Muscle layer of duodenum (tissue), 2 donors: Measurements from ENCODE around the gene DTNB.
A peak's percentile ranks its signal among the peaks of the same experiment; 100 is the strongest.
"Not testable (repeated sequence)": the region's sequence is repeated elsewhere in the genome, so short reads cannot be mapped to it uniquely, and the experiment has no call there.

Experiments
- H3K27ac ChIP-seq: one replicate; pipeline ENCODE4 v1.7.0; 2013; ENCODE audit warnings: mild to moderate bottlenecking, low read length
- H3K27me3 ChIP-seq: one replicate; pipeline ENCODE4 v1.7.0; 2013; ENCODE audit warnings: low read depth, mild to moderate bottlenecking, control low read depth, low read length
- H3K36me3 ChIP-seq, 2 donors: one replicate each; pipeline ENCODE4 v1.7.0; 2013; ENCODE audit warnings: low read length in 2 of 2, control low read depth in 1 of 2, mild to moderate bottlenecking in 1 of 2; ENCODE audit not compliant: insufficient read depth in 2 of 2, control insufficient read depth in 1 of 2
- H3K4me1 ChIP-seq, 2 donors: one replicate each; pipeline ENCODE4 v1.7.0; 2013; ENCODE audit warnings: low read length in 2 of 2, mild to moderate bottlenecking in 2 of 2, control low read depth in 1 of 2, moderate library complexity in 1 of 2; ENCODE audit not compliant: insufficient read depth in 2 of 2, control insufficient read depth in 1 of 2
- H3K4me3 ChIP-seq, 2 donors: one replicate each; pipeline ENCODE4 v1.7.0; 2013; ENCODE audit warnings: low read length in 2 of 2, low read depth in 1 of 2, mild to moderate bottlenecking in 1 of 2
- H3K9me3 ChIP-seq, 2 donors: one replicate each; pipeline ENCODE4 v1.7.0; 2013; ENCODE audit warnings: low read length in 2 of 2, control low read depth in 1 of 2, mild to moderate bottlenecking in 1 of 2; ENCODE audit not compliant: control insufficient read depth in 1 of 2
- donor health status: healthy.

DTNB gene

DNA sequence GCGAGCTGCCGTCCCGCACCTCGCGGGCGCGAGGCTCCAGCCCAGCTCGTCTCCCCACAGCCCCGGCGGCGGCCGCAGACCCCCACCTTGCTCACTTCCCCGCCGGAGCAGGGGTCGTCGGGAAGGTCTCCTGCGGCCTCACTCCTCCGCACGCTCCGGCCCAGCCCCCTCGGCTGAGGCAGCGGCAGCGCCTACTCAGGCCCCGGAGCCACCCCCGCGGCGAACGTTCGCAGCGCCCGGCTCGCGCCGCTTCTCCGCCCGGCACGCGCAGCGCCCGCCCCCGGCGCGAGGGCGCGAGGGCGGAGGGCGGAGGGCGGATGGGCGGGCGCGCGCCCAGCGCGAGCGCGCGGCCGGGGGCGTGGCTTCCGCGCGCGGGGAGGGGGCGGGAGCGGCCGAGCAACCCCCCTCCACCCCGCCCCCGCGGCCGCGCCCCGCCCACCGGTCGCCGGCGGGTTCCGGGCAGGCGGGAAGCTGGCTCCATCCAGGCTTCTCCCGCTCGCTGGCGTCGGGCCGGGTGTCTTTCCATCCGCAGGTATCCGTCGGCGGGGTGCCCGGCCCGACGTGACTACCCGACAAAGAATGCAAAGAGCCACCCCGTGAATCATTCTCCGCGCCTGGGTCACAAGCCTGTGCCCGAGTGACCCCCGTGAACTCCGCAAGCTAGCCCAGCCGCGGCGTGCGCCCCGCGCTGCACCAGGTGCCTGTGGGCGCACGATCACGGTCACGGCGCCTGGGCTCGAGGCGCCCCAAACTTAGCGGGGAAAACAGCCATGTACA is at the start of gene DTNB:
DTNB (minus strand) TSS at position 278 of the 777 bp plus-strand sequence. CDS start 20,917 bp downstream, outside the sequence.
- no peaks in the 10 kb centered on the region for H3K27me3 ChIP-seq
- no peaks in the 10 kb centered on the region for H3K9me3 ChIP-seq
- H3K4me3 ChIP-seq, result peak within 1 kb of the TSS; percentile 69 to 78
- H3K27ac ChIP-seq, result no peak within 1 kb of the TSS
- no peaks in the 10 kb centered on the region for H3K36me3 ChIP-seq
- H3K4me1 ChIP-seq, result peaks cover 5 to 11% of the 10 kb centered on the region in 2 donors

DNA sequence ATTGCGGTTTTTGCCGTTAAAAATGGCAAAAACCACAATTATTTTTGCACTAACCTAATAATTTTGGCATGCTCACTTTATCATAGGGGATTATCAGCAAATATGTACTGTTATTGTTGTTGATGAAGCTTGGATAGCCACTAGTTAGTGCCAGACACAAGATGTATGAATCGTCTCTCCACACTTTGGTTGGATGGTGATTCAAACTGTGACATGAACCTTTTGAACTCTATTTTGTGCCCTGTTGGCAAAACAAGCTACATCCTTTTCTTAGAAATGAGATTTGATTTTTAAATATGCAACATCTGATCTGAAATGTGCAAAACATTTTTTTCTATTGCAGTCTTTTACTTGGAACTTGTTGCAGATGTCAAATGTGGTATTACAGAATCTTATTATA is 48.8 kb upstream of the DTNB start:
- Histone ChIP-seq H3K4me3 (no peak overlapping the region), H3K36me3 (no peaks in the 10 kb centered on the region), H3K27me3 (no peaks in the 10 kb centered on the region), H3K27ac (no peak overlapping the region), H3K9me3 (no peaks in the 10 kb centered on the region), H3K4me1 (no peaks in the 10 kb centered on the region)

DNA sequence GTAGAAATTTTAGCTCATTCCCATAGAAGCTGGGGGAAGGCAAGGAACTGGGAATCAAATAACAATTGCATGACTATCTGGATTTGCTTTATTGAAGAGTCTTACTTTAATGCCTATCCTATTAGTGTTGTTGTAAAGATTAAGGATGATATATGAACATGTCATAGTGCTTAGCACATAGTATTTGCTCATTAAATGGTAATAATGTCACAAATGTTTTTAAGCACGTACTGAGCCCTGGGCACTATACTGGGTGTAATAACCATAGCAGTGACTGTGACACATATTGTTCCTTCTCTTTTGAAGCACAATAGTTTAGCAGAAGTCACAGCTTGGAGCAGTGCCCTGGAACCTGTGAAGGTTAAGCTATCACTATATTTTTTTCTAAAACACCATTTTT is 47.2 kb upstream of the DTNB start:
- no peaks in the 10 kb centered on the region for H3K27me3 ChIP-seq
- no peak overlapping the region for H3K27ac ChIP-seq
- H3K4me3 ChIP-seq, result no peak overlapping the region
- H3K4me1 ChIP-seq, result no peaks in the 10 kb centered on the region
- H3K36me3 ChIP-seq, result no peaks in the 10 kb centered on the region
- H3K9me3 ChIP-seq, result no peaks in the 10 kb centered on the region

DNA sequence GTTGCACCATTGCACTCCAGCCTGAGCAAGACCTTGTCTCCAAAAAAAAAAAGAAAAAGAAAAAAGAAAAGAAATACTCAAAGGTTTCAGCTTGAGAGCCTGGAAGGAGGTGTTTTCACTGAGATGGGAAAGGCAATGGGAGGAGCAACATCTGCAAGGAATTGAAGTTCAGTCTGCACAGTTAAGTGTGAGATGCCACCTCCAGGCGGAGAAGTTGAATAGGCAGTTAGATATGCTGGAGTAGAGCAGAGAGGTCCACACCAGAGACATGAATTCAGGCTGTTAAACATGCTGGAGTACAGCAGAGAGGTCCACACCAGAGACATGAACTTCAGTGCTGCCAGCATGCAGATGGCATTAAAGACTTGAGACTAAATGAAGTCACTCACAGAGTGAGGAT is 41.4 kb upstream of the DTNB start:
- no peaks in the 10 kb centered on the region for H3K36me3 ChIP-seq
- H3K4me3 ChIP-seq, result no peak overlapping the region

DNA sequence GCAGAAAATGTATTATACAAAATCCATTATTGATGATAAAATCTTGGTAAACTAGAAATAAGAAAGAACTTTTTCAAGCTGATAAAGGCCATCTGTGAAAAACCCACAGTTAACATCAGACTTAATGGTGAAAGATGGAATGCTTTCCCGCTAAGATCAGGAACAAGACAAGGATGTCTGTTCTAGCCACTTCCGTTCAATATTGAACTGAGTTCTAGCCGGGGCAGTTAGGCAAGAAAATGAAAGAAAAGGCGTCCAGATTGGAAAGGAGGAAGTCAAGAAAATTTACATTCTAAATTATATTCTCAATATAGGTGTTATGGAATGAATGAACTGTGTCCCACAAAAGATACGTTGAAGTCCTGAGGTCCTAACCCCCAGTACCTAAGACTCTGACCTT is 39.1 kb upstream of the DTNB start:
- Histone ChIP-seq H3K27me3 (no peaks in the 10 kb centered on the region), H3K4me3 (no peak overlapping the region), H3K9me3 (no peaks in the 10 kb centered on the region), H3K27ac (no peak overlapping the region), H3K4me1 (no peaks in the 10 kb centered on the region), H3K36me3 (no peaks in the 10 kb centered on the region)

More for the DNA sequence above, 41.4 kb upstream of the DTNB start:
- Histone ChIP-seq H3K9me3 (no peaks in the 10 kb centered on the region), H3K27ac (no peak overlapping the region), H3K27me3 (no peaks in the 10 kb centered on the region), H3K4me1 (no peaks in the 10 kb centered on the region)

DNA sequence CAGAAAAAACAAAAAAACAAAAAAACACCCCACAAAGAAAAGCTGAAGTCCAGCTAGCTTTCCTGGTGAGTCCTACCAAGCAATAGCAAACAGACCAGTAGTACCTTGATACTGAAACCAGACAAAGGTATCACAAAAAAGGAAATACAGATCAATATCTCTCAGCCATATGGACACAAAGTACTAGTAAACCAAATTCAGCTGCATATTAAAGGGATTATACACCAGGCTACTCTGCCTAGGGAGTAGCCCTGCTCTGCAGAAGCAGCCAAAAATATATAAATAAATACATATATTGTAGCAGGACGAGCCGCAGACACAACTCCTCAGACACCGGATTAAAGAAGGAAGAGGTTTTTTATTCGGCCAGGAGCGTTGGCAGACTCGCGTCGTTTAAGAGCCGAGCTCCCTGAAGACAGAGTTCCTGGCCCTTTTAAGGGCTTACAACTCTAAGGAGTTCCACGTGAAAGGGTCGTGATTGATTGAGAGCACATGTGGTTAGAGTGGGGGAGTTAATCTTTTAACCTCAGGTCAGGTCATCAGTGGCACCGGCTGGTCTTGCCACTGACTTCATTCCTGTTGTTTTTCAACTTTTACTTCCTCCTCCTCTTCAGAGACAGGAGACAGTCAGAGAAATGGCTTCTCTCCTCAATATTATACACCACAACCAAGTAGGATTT is 38.4 kb upstream of the DTNB start:
- peak overlapping the region in 1 of 2 donors; percentile 11 for H3K4me3 ChIP-seq
- no peaks in the 10 kb centered on the region for H3K4me1 ChIP-seq
- no peaks in the 10 kb centered on the region for H3K9me3 ChIP-seq

DNA sequence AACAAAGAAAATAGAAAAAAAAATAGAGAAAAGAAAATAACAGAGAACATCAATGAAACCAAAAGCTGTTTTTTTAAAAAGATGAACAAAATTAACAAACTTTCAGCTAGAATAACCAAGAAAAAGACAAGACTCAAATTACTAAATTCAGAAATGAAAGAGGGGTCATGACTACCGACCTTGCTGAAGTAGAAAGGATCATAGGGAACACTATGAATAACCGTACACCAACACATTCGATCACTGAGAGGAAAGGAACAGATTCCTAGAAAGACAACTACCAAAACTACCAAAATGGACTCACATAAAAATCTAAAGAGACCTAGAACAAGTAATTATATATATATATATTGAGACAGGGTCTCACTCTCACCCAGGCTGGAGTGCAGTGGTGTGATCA is 37.4 kb upstream of the DTNB start:
- no peak overlapping the region for H3K27ac ChIP-seq
- H3K4me1 ChIP-seq, result no peaks in the 10 kb centered on the region
- H3K27me3 ChIP-seq, result no peaks in the 10 kb centered on the region
- H3K36me3 ChIP-seq, result no peaks in the 10 kb centered on the region
- no peak overlapping the region for H3K4me3 ChIP-seq
- H3K9me3 ChIP-seq, result no peaks in the 10 kb centered on the region

More for the DNA sequence above, 38.4 kb upstream of the DTNB start:
- no peak overlapping the region for H3K27ac ChIP-seq
- no peaks in the 10 kb centered on the region for H3K27me3 ChIP-seq
- no peaks in the 10 kb centered on the region for H3K36me3 ChIP-seq

DNA sequence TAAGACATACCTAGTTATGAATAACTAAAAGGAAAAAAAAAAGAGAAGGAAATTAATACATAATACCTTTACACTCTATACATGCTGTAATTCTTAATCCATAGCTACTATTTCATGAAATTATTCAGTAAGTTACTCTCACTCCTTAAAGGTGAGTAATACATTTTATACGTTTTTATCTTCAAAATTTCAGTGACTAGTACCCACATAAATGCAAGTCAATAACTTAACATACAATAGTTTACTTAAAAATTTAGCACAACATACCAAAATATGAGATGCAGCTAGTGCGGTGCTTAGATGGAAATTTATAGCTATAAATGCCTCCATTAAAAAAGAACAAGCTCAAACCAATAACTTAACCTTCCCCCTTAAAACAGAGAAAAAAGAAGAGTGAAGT is 36.0 kb upstream of the DTNB start:
- H3K27ac ChIP-seq, result no peak overlapping the region

DNA sequence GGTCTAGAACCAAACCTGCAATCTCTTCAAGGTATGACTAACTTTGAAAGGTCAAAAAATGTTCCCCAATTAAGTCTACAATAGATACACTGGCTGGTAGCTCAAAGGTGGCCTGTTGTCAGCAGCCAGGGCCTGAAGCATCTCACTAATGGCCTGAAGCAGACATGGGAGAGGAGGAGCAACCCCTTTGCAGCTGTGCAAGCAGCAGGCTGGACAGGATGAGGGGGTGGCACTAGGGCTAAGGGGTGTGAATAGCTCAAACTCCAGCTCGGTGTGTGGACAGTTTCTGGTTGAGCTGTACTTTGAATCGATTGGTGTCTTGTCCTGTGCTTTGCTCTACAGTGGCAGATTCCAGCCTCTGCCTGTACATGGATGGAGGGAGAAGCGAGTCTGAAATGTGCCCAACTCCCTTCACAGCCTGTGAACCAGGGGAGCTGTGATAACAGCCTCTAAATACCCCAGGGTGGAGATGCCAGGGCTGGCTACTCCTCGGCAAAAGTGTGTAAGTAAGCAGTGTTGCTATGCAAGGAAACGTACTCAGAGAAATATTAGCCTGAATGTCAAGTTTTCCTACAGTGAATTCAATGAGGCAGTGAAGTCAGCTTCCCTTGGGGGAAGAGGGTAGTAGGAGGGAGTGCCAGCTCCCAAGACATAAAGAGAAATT is 34.7 kb upstream of the DTNB start:
- Histone ChIP-seq H3K36me3 (no peaks in the 10 kb centered on the region), H3K27me3 (no peaks in the 10 kb centered on the region), H3K4me3 (no peak overlapping the region), H3K9me3 (no peaks in the 10 kb centered on the region), H3K4me1 (no peaks in the 10 kb centered on the region), H3K27ac (no peak overlapping the region)

More for the DNA sequence above, 36.0 kb upstream of the DTNB start:
- Histone ChIP-seq H3K36me3 (no peaks in the 10 kb centered on the region), H3K9me3 (no peaks in the 10 kb centered on the region), H3K4me3 (no peak overlapping the region), H3K27me3 (no peaks in the 10 kb centered on the region), H3K4me1 (no peaks in the 10 kb centered on the region)

DNA sequence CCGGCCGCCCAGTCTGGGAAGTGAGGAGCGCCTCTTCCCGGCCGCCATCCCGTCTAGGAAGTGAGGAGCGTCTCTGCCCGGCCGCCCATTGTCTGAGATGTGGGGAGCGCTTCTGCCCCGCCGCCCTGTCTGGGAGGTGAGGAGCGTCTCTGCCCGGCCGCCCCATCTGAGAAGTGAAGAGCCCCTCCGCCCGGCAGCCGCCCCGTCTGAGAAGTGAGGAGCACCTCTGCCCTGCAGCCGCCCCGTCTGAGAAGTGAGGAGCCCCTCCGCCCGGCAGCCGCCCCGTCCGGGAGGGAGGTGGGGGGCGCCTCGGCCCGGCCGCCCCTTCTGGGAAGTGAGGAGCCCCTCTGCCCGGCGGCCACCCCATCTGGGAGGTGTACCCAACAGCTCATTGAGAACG is 32.2 kb upstream of the DTNB start:
- H3K36me3 ChIP-seq, H3K27ac ChIP-seq, H3K27me3 ChIP-seq, H3K4me3 ChIP-seq, H3K9me3 ChIP-seq, H3K4me1 ChIP-seq: not testable (repeated sequence)

DNA sequence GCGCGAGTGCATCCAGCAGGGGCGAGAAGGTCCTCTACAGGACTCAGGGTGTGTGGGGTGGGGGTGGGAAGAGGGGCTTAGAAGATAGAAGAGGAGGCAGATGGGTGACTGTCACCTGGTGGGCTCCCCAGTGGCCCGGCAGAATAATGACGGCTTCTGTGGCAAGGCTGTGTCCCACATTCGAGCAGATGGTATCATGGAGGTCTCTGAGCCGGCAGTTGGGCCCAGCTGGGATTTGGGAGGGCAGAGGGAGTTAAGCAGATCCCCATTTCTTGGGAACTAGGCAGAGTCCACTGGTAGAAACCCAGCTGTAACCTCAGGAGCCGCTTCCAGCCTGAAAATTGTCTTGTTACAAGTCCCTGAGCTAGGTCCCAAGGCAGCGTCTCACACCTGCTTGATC is 28.4 kb upstream of the DTNB start:
- Histone ChIP-seq H3K4me3 (no peak overlapping the region), H3K4me1 (no peaks in the 10 kb centered on the region), H3K9me3 (no peaks in the 10 kb centered on the region), H3K27me3 (no peaks in the 10 kb centered on the region), H3K27ac (no peak overlapping the region), H3K36me3 (no peaks in the 10 kb centered on the region)
